GM13976 (cell line): ENCODE results near the gene PROCR.
A peak's percentile ranks its signal among the peaks of the same experiment; 100 is the strongest.
"Not testable (repeated sequence)": the region's sequence is repeated elsewhere in the genome, so short reads cannot be mapped to it uniquely, and the experiment has no call there.

Source experiments
- DNase-seq: peaks from one replicate; pipeline ENCODE4 v3.0.0; 2012; ENCODE audit warnings: low spot score
- CTCF ChIP-seq: IDR thresholded peaks from 2 replicates; pipeline ENCODE4 v1.5.1; 2012; ENCODE audit warnings: borderline replicate concordance, mild to moderate bottlenecking; ENCODE audit not compliant: insufficient read depth; ENCODE audit errors: extremely low read depth, missing control alignments, control extremely low read depth
- in situ Hi-C: fragments of 300-500 bp; cut with MboI; formaldehyde crosslinking; loops from one replicate; pipeline ENCODE4 v1.12.0; 2022; ENCODE audit warnings: low sequenced_read_pairs, mixed read lengths, inconsistent platforms; ENCODE audit not compliant: unreplicated experiment

Gene PROCR

GRCh38 chr20:35199740-35200139 lies 27.9 kb downstream of the PROCR start:
- no peak for TF ChIP-seq CTCF
- DNase-seq = no peak
- in situ Hi-C loops = loop anchor here (25.0 kb wide), 1 partner anchor 362 kb away; the partner anchor contains the start of gene NCOA6

- in situ Hi-C loops = loop anchor here (25.0 kb wide), 1 partner anchor 363 kb away; the partner anchor contains the start of gene NCOA6
- no peak for DNase-seq
Measured at GRCh38 chr20:35200267-35200666, 28.4 kb downstream of the PROCR start.

GRCh38 chr20:35201467-35201866 lies 29.6 kb downstream of the PROCR start:
- not testable (repeated sequence) for DNase-seq
- in situ Hi-C loops = loop anchor here (25.0 kb wide), 1 partner anchor 364 kb away; the partner anchor contains the start of gene NCOA6

More at GRCh38 chr20:35200267-35200666, 28.4 kb downstream of the PROCR start:
- no peak for TF ChIP-seq CTCF

GRCh38 chr20:35206802-35207201 lies 34.9 kb downstream of the PROCR start:
- TF ChIP-seq CTCF = no peak
- in situ Hi-C loops = loop anchor here (25.0 kb wide), 1 partner anchor 370 kb away; the partner anchor contains the start of gene NCOA6
- no peak for DNase-seq

GRCh38 chr20:35207950-35208611 lies 36.2 kb downstream of the PROCR start:
- DNase-seq = peak; percentile 69
- in situ Hi-C loops = loop anchor here (25.0 kb wide), 1 partner anchor 371 kb away; the partner anchor contains the start of gene NCOA6
- TF ChIP-seq CTCF = peak; percentile 65

GRCh38 chr20:35215066-35215956 lies 43.4 kb downstream of the PROCR start:
- DNase-seq = no peak
- TF ChIP-seq CTCF = no peak
- in situ Hi-C loops = loop anchor here (25.0 kb wide), 1 partner anchor 378 kb away; the partner anchor contains the start of gene NCOA6
